SK-N-SH (cell line): ENCODE data around the gene MVP. TPM values are rescaled to one million over a fixed set of nuclear protein-coding genes. Genes with fewer than 3 reads are reported as not detected.

Experiments used
- CTCF ChIA-PET: fragments of 300-600, 350-600 bp; formaldehyde crosslinking; extraction: SDS; loops from one replicate; lab custom pipeline; 2021; lab: Yijun Ruan, JAX
- POLR2A ChIA-PET: fragments of 350-600 bp; sonication (Branson Sonifier 250); formaldehyde crosslinking; extraction: SDS; loops from one replicate; lab custom pipeline; 2020; ENCODE audit warnings: antibody characterized with exemption, inconsistent platforms; lab: Yijun Ruan, JAX
- DNase-seq: peaks from one replicate; pipeline ENCODE4 v3.0.0; 2012
- H2AFZ ChIP-seq: fragments of 200-600 bp; sonication (generic); 2 replicates; pipeline ENCODE4 v1.8.1; 2016; ENCODE audit warnings: antibody characterized with exemption, mild to moderate bottlenecking, low read depth
- H3F3A ChIP-seq: fragments of 200-600 bp; sonication (generic); replicated peaks from 2 replicates; pipeline ENCODE3; 2016; ENCODE audit warnings: antibody characterized with exemption, mild to moderate bottlenecking; ENCODE audit not compliant: insufficient read depth
- H3K27ac ChIP-seq, 2 experiments: fragments of 200-500 bp in 1 of 2; fragments of 200-600 bp in 1 of 2; sonication (Bioruptor generic) in 1 of 2; sonication (generic), shearing (Covaris generic) in 1 of 2; 2 replicates each; pipeline versions ENCODE4 v1.5.1 to v1.6.1; 2014 to 2016; ENCODE audit warnings: low read depth in 2 of 2, inconsistent platforms in 1 of 2, low read length in 1 of 2, mild to moderate bottlenecking in 1 of 2, mixed read lengths in 1 of 2
- H3K27me3 ChIP-seq: fragments of 200-600 bp; sonication (generic), shearing (Covaris generic); 2 replicates; pipeline ENCODE4 v1.6.1; 2016; ENCODE audit warnings: mixed run types; ENCODE audit not compliant: insufficient read depth
- H3K36me3 ChIP-seq, 2 experiments: fragments of 200-500 bp in 1 of 2; fragments of 200-600 bp in 1 of 2; sonication (Bioruptor generic) in 1 of 2; sonication (generic) in 1 of 2; replicated peaks in 1 of 2; 2 replicates each; pipeline versions ENCODE3 to v1.5.1; 2014 to 2016; ENCODE audit warnings: low read length in 1 of 2, mild to moderate bottlenecking in 1 of 2; ENCODE audit not compliant: insufficient read depth in 2 of 2, control insufficient read depth in 1 of 2
- H3K4me1 ChIP-seq, 2 experiments: fragments of 200-500 bp in 1 of 2; fragments of 200-600 bp in 1 of 2; sonication (Bioruptor generic) in 1 of 2; sonication (generic), shearing (Covaris generic) in 1 of 2; 2 replicates each; pipeline versions ENCODE4 v1.5.1 to v1.6.1; 2014 to 2016; ENCODE audit warnings: low read depth in 1 of 2, low read length in 1 of 2, mixed run types in 1 of 2; ENCODE audit not compliant: insufficient read depth in 2 of 2, control insufficient read depth in 1 of 2
- H3K4me2 ChIP-seq: fragments of 200-600 bp; sonication (generic), shearing (Covaris generic); 2 replicates; pipeline ENCODE4 v1.6.1; 2017; ENCODE audit warnings: mixed run types
- H3K4me3 ChIP-seq, 2 experiments: fragments of 200-500 bp in 1 of 2; fragments of 200-600 bp in 1 of 2; sonication (Bioruptor generic) in 1 of 2; sonication (generic), shearing (Covaris generic) in 1 of 2; 2 replicates each; pipeline versions ENCODE4 v1.5.1 to v1.8.1; 2014 to 2016; ENCODE audit warnings: low read depth in 2 of 2, inconsistent platforms in 1 of 2, low read length in 1 of 2, mild to moderate bottlenecking in 1 of 2, mixed read lengths in 1 of 2, moderate library complexity in 1 of 2
- H3K79me2 ChIP-seq: fragments of 200-600 bp; sonication (generic); 2 replicates; pipeline ENCODE4 v1.8.1; 2017; ENCODE audit warnings: mild to moderate bottlenecking; ENCODE audit not compliant: insufficient read depth
- H3K9ac ChIP-seq: fragments of 200-600 bp; sonication (generic); 2 replicates; pipeline ENCODE4 v1.6.1; 2017; ENCODE audit warnings: mixed run types
- H3K9me2 ChIP-seq: fragments of 200-600 bp; sonication (generic); 2 replicates; pipeline ENCODE4 v1.6.1; 2017; ENCODE audit warnings: mixed run types
- H3K9me3 ChIP-seq: fragments of 200-600 bp; sonication (generic); 2 replicates; pipeline ENCODE4 v1.6.1; 2017; ENCODE audit warnings: mixed run types, mild to moderate bottlenecking, moderate library complexity
- H4K20me1 ChIP-seq: fragments of 200-600 bp; sonication (generic); 2 replicates; pipeline ENCODE4 v1.6.1; 2017; ENCODE audit warnings: mild to moderate bottlenecking, mixed run types; ENCODE audit not compliant: insufficient read depth
- CHD2 ChIP-seq: fragments of 150-350 bp; IDR thresholded peaks from 2 replicates; pipeline ENCODE4 v1.6.1; 2018; ENCODE audit warnings: low read length; ENCODE audit not compliant: partially characterized antibody
- CTCF ChIP-seq: fragments of 200-600 bp; sonication (generic); IDR thresholded peaks from 2 replicates; pipeline ENCODE4 v1.6.1; 2017; ENCODE audit warnings: antibody characterized with exemption, mild to moderate bottlenecking, moderate library complexity
- ELF1 ChIP-seq: IDR thresholded peaks from 2 replicates; pipeline ENCODE4 v1.4.0; 2012
- EZH2phosphoT487 ChIP-seq: fragments of 200-600 bp; sonication (generic); IDR thresholded peaks from 2 replicates; pipeline ENCODE4 v1.6.1; 2017; ENCODE audit warnings: low read depth, mixed run types, mild to moderate bottlenecking, antibody characterized with exemption, moderate library complexity, borderline replicate concordance
- FOSL2 ChIP-seq: IDR thresholded peaks from 2 replicates; pipeline ENCODE4 v1.4.0; 2012; ENCODE audit warnings: low read depth, mild to moderate bottlenecking, moderate library complexity, borderline replicate concordance
- FOXJ3 ChIP-seq: sonication (generic); formaldehyde crosslinking; IDR thresholded peaks from 2 replicates; pipeline ENCODE4 v1.5.1; 2020; ENCODE audit warnings: mild to moderate bottlenecking, missing genetic modification reagents
- GATA2 ChIP-seq: sonication (generic); formaldehyde crosslinking; IDR thresholded peaks from 2 replicates; pipeline ENCODE4 v1.5.0; 2020; ENCODE audit warnings: mild to moderate bottlenecking, missing genetic modification reagents
- JUND ChIP-seq: IDR thresholded peaks from 2 replicates; pipeline ENCODE4 v1.4.0; 2012
- MEF2A ChIP-seq: IDR thresholded peaks from 2 replicates; pipeline ENCODE4 v1.4.0; 2012; ENCODE audit warnings: low read depth, borderline replicate concordance
- NRF1 ChIP-seq: IDR thresholded peaks from 2 replicates; pipeline ENCODE4 v1.6.1; 2012; ENCODE audit warnings: low read depth, mild to moderate bottlenecking, low read length
- POLR2AphosphoS5 ChIP-seq: IDR thresholded peaks from 2 replicates; pipeline ENCODE4 v1.6.1; 2012; ENCODE audit warnings: low read depth, low read length
- RCOR1 ChIP-seq: fragments of 150-350 bp; IDR thresholded peaks from 2 replicates; pipeline ENCODE4 v1.6.1; 2017; ENCODE audit warnings: antibody characterized with exemption, low read length
- REST ChIP-seq: IDR thresholded peaks from 2 replicates; pipeline ENCODE4 v1.6.1; 2012; ENCODE audit warnings: mild to moderate bottlenecking, low read depth, low read length, moderate library complexity
- RXRA ChIP-seq: IDR thresholded peaks from 2 replicates; pipeline ENCODE4 v1.4.0; 2012; ENCODE audit warnings: low read depth, mild to moderate bottlenecking, borderline replicate concordance
- TAF1 ChIP-seq: IDR thresholded peaks from 2 replicates; pipeline ENCODE4 v1.6.1; 2012; ENCODE audit warnings: low read depth, mild to moderate bottlenecking, low read length, moderate library complexity, borderline replicate concordance
- TEAD4 ChIP-seq: IDR thresholded peaks from 2 replicates; pipeline ENCODE4 v1.4.0; 2012; ENCODE audit warnings: mild to moderate bottlenecking, borderline replicate concordance; ENCODE audit not compliant: insufficient read depth
- USF1 ChIP-seq: IDR thresholded peaks from 2 replicates; pipeline ENCODE4 v1.4.0; 2012; ENCODE audit warnings: low read depth, borderline replicate concordance
- USF2 ChIP-seq: fragments of 150-350 bp; IDR thresholded peaks from 2 replicates; pipeline ENCODE4 v1.6.1; 2017; ENCODE audit warnings: antibody characterized with exemption, low read length, low read depth, borderline replicate concordance
- WGBS: methylation state at CpG from one replicate; pipeline ENCODE4 v1.1.6; 2017; ENCODE audit warnings: low lambda C conversion rate; 5-methylcytosine and 5-hydroxymethylcytosine counted together
- polyA plus RNA-seq, 3 experiments: library from polyadenylated mRNA; depleted of rRNA; stranded (reverse); fragments of >200 nt; gene quantifications; 2 replicates each; pipeline ENCODE4 v1.2.3, GENCODE V29; 2012

MVP gene
- polyA plus RNA-seq, 1 of the 3 experiments (the other 2 are of a cell fraction): 222 TPM

GRCh38 chr16:29824589-29825144 lies 4.4 kb downstream of the MVP start (continued):
- no peak for TF ChIP-seq CTCF
- TF ChIP-seq MEF2A: no peak

- Histone ChIP-seq H4K20me1 (no peaks in the 10 kb centered on the region), H3K79me2 (peaks cover 88% of the 10 kb centered on the region), H3K4me2 (peak overlapping the region; percentile 90), H3K4me3 (peak overlapping the region in 1 of 2 experiments; percentile 47; a peak in 2 of 4 replicates), H3K9me2 (no peaks in the 10 kb centered on the region), H3K27me3 (no peaks in the 10 kb centered on the region), H2AFZ (no peak overlapping the region), H3K9ac (peak overlapping the region; percentile 78), H3K9me3 (no peaks in the 10 kb centered on the region), H3K36me3 (peaks cover 0 to 8% of the 10 kb centered on the region in 2 experiments), H3K4me1 (peaks cover 22 to 37% of the 10 kb centered on the region in 2 experiments; a peak in 3 of 4 replicates), H3F3A (peaks cover 47% of the 10 kb centered on the region), H3K27ac (peak overlapping the region; percentile 54 to 97; a peak in 3 of 4 replicates)
- no peak for DNase-seq
- ChIA-PET POLR2A (interaction anchor here (0.9 kb wide), 1 partner anchor 9 kb away, joined by 3 read pairs; no protein-coding TSS in a partner anchor), CTCF (interaction anchor here (1.1 to 14.0 kb wide), 5 partner anchors 8 to 36 kb away, joined by 3 to 129 read pairs (median 6); partner anchors contain the start of gene PAGR1)
- WGBS: 22% methylated on average over 10 of the region's 10 CpGs
- TF ChIP-seq CTCF: no peak
- TF ChIP-seq TAF1: no peak
- TF ChIP-seq FOSL2: peak; percentile 91
- peak; percentile 81; the same call in 1 of the 2 replicates for TF ChIP-seq RXRA
- peak; percentile 16; the same call in 1 of the 2 replicates for TF ChIP-seq NRF1
- peak; percentile 82 for TF ChIP-seq JUND
- TF ChIP-seq ELF1: no peak
- TF ChIP-seq FOXJ3 (CRISPR knock-in tag): no peak
- TF ChIP-seq USF2: no peak
- no peak for TF ChIP-seq USF1
- TF ChIP-seq EZH2phosphoT487: no peak
- TF ChIP-seq TEAD4: 0 out of 2 replicates have a peak, but pooled peaks have one; percentile 52
- no peak for TF ChIP-seq GATA2 (CRISPR knock-in tag)
- no peak for TF ChIP-seq RCOR1
- TF ChIP-seq POLR2AphosphoS5: peak; percentile 5
- TF ChIP-seq MEF2A: peak; percentile 65
- TF ChIP-seq CHD2: no peak
- no peak for TF ChIP-seq REST
These were observed 5.1 kb downstream of the MVP start for GRCh38 chr16:29825145-29826044.
